Muscle of leg (tissue), 11 donors: ENCODE results near the gene TPST1. TPM values are rescaled to one million over a fixed set of nuclear protein-coding genes. Genes with fewer than 3 reads are reported as not detected.
"Not testable (repeated sequence)": the region's sequence is repeated elsewhere in the genome, so short reads cannot be mapped to it uniquely, and the experiment has no call there.

Source experiments
- DNase-seq: peaks from one replicate; pipeline ENCODE4 v3.0.0; 2013
- H3K27ac ChIP-seq: one replicate; pipeline ENCODE4 v1.5.1; 2013; ENCODE audit warnings: mild to moderate bottlenecking, low read length, control low read depth
- H3K27me3 ChIP-seq: one replicate; pipeline ENCODE4 v1.6.1; 2013; ENCODE audit warnings: low read length; ENCODE audit not compliant: control insufficient read depth, insufficient read depth
- H3K36me3 ChIP-seq: one replicate; pipeline ENCODE4 v1.6.1; 2013; ENCODE audit warnings: low read length; ENCODE audit not compliant: control insufficient read depth, insufficient read depth
- H3K4me1 ChIP-seq: one replicate; pipeline ENCODE4 v1.6.1; 2013; ENCODE audit warnings: low read length; ENCODE audit not compliant: control insufficient read depth, insufficient read depth
- H3K4me3 ChIP-seq: one replicate; pipeline ENCODE4 v1.5.1; 2013; ENCODE audit warnings: low read length, control low read depth
- H3K9me3 ChIP-seq: replicated peaks from 2 replicates; pipeline ENCODE4 v1.6.1; 2013; ENCODE audit warnings: low read depth, low read length; ENCODE audit not compliant: control insufficient read depth
- WGBS: methylation state at CpG from one replicate; pipeline ENCODE4 v1.1.5; 2013; ENCODE audit warnings: missing lambda C conversion rate; ENCODE audit not compliant: insufficient coverage; 5-methylcytosine and 5-hydroxymethylcytosine counted together
- polyA plus RNA-seq, 8 donors: library from polyadenylated mRNA; unstranded; fragments of 120-200 nt; gene quantifications; one replicate each; pipeline versions ENCODE4 v1.2.1 to v1.2.3, GENCODE V29; 2013; ENCODE audit warnings: inconsistent platforms in 1 of 8, low replicate concordance in 1 of 8; ENCODE audit not compliant: insufficient read length in 8 of 8, insufficient read depth in 1 of 8
- total RNA-seq: library from RNA; stranded (reverse); fragments of 120-200 nt; gene quantifications from one replicate; pipeline ENCODE4 v1.2.4, GENCODE V29; 2013

Gene TPST1
- total and polyA plus RNA-seq, 9 donors: 11.2 to 39.6 (median 16.3) TPM

DNA sequence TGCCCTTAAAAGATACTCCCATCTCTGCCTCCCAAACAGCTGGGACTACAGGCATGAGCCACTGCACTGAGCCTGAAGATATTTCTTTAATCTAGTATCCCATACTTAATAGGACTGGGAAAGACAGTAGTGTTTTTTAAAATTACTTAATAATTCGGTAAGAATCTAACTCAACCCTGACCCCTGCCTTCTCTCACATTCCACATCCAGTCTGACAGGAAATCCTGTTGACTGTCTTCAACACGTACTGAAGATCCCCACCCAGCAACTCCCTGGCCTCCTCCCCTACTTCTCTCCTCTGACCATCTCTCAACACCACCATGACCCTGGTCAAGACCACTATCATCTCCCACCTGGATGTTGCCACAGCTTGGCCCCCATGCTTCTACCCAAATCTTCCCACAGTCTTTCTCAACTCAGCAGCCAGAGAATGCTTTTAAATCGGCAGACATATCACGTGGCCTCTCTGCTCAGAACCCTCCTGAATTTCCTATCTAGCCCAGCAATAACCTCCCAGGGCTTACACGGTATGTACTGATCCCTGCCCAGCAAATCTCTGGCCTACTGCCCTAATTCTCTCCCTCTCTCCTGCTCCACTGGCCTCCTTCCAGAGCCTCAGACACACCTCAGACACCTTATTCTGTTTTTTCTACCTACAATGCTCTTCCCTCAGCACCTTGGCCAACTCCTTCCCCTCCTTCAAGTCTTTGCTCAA lies 180.2 kb downstream of the TPST1 start:
- H3K36me3 ChIP-seq, H3K27me3 ChIP-seq, H3K9me3 ChIP-seq, DNase-seq, H3K4me3 ChIP-seq, H3K4me1 ChIP-seq, H3K27ac ChIP-seq: not testable (repeated sequence)
- 54% methylated on average over 4 of the region's 5 CpGs for WGBS

- WGBS: no CpG with 5 or more reads among the region's 3 CpGs
- not testable (repeated sequence) for DNase-seq, H3K9me3 ChIP-seq, H3K27me3 ChIP-seq, H3K27ac ChIP-seq, H3K4me3 ChIP-seq, H3K4me1 ChIP-seq
- peaks cover 19% of the 10 kb centered on the region for H3K36me3 ChIP-seq
These were observed 190.0 kb downstream of the TPST1 start for GRCh38 chr7:66395128-66395571.

GRCh38 chr7:66396052-66396451 lies 190.9 kb downstream of the TPST1 start:
- H3K27me3 ChIP-seq, H3K4me1 ChIP-seq, H3K27ac ChIP-seq, H3K9me3 ChIP-seq, DNase-seq, H3K4me3 ChIP-seq: not testable (repeated sequence)
- WGBS: 100% methylated on average over 2 of the region's 3 CpGs
- peaks cover 18% of the 10 kb centered on the region for H3K36me3 ChIP-seq

GRCh38 chr7:66398841-66399240 lies 193.7 kb downstream of the TPST1 start:
- not testable (repeated sequence) for H3K27ac ChIP-seq, H3K4me1 ChIP-seq, H3K27me3 ChIP-seq, H3K4me3 ChIP-seq, DNase-seq, H3K9me3 ChIP-seq
- WGBS: 100% methylated on average over 2 of the region's 5 CpGs
- peaks cover 23% of the 10 kb centered on the region for H3K36me3 ChIP-seq

DNA sequence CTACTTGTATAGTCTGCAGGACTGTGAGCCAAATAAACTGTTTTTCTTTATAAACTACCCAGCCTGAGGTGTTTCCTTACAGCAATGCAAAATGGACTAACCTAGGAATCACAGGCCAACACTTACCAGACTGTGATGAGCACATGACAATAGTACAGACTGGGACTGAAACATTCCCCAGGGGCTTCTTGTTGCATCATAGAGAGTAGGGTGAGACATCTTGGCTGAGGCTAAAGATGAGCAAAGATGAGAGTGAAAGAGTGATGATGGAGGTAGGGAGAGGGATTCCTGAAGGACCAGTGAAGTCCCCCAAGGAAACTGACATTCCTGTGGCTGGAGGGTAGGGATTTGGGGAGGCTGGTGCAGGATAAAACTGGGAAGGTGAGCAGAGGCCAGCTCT lies 194.4 kb downstream of the TPST1 start:
- Histone ChIP-seq H3K27ac (no peak overlapping the region), H3K4me3 (no peak overlapping the region), H3K27me3 (no peaks in the 10 kb centered on the region), H3K4me1 (no peaks in the 10 kb centered on the region), H3K36me3 (peaks cover 23% of the 10 kb centered on the region), H3K9me3 (no peaks in the 10 kb centered on the region)
- DNase-seq: no peak

- Histone ChIP-seq H3K27ac (no peak overlapping the region), H3K9me3 (no peaks in the 10 kb centered on the region), H3K36me3 (peaks cover 21% of the 10 kb centered on the region), H3K4me1 (no peaks in the 10 kb centered on the region), H3K27me3 (no peaks in the 10 kb centered on the region), H3K4me3 (no peak overlapping the region)
- WGBS: no CpG with 5 or more reads among the region's 3 CpGs
- DNase-seq: no peak
These were observed 195.3 kb downstream of the TPST1 start for GRCh38 chr7:66400400-66400799.

- peaks cover 17% of the 10 kb centered on the region for H3K36me3 ChIP-seq
- not testable (repeated sequence) for H3K27me3 ChIP-seq, H3K4me1 ChIP-seq, DNase-seq, H3K9me3 ChIP-seq, H3K4me3 ChIP-seq, H3K27ac ChIP-seq
- whole genome bisulfite sequencing: 83% methylated on average over 1 of the region's 4 CpGs
These were observed 196.0 kb downstream of the TPST1 start for GRCh38 chr7:66401126-66401525.

DNA sequence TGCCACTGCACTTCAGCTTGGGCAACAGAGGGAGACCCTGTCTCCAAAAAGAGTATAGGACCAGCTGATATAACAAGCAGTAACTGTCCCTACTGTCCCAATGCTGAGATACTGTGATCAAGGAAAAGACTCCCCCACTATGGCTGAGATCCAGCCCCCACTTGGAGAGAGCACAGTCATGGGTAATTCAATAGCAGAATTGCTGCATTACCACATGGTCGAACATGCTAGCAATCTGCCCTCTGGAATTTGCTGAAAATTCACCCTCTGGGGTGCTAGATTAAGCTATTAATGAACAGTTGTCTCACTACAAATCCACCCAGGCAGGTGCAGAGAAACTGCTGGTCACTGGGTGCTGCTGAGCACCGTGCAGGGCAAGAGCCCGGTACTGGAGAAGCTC lies 196.8 kb downstream of the TPST1 start:
- H3K4me1 ChIP-seq, H3K27ac ChIP-seq, H3K4me3 ChIP-seq, H3K27me3 ChIP-seq, H3K9me3 ChIP-seq, DNase-seq: not testable (repeated sequence)
- H3K36me3 ChIP-seq: peaks cover 17% of the 10 kb centered on the region
- no CpG with 5 or more reads among the region's 3 CpGs for WGBS

DNA sequence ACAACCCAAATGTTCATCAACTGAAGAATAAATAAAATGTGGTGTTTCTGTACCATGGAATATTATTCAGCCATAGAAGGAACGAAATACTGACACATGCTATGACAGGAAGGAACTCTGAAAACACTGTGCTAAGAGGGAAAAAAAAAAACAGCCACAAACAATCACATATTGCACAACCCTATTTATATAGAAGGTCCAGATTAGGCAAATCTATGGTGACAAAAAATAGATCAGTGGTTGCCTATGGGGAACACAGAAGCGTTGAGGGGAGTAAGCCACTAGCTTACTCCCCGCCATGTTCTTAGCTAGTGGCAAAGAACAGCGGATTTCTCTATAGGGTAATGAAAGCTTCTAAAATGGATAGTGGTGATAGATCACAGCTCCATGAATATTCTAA lies 198.4 kb downstream of the TPST1 start:
- Histone ChIP-seq H3K27ac (no peak overlapping the region), H3K4me1 (no peaks in the 10 kb centered on the region), H3K4me3 (no peak overlapping the region), H3K9me3 (no peaks in the 10 kb centered on the region), H3K36me3 (peaks cover 27% of the 10 kb centered on the region), H3K27me3 (no peaks in the 10 kb centered on the region)
- no CpG with 5 or more reads among the region's 4 CpGs for WGBS
- DNase-seq: no peak

DNA sequence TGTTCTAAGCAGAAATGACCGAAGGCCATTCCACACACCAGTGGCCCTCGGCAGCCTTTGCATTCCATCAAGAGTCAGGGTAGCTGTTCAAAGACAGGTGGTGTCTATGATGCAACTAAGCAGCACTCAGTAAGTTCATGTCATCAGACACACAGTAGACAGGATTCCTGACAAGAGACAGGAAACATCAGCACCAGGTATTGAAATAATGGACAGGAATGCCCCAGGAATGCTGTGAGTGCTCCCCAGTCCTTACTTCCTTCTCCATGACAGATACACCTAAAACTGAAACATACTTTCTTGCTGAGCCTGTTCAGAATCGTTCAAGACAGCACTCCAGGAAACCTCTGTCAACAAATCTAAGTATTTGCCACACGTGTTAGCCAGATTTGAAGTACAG lies 204.4 kb downstream of the TPST1 start:
- Histone ChIP-seq H3K27me3 (no peaks in the 10 kb centered on the region), H3K4me1 (peaks cover 9% of the 10 kb centered on the region), H3K4me3 (no peak overlapping the region), H3K36me3 (peaks cover 20% of the 10 kb centered on the region), H3K27ac (no peak overlapping the region), H3K9me3 (no peaks in the 10 kb centered on the region)
- 81% methylated on average over 3 of the region's 4 CpGs for WGBS
- no peak for DNase-seq
